H54 (cell line): ENCODE results near the gene DPCD.

Experiments used
- DNase-seq: peaks from one replicate; pipeline ENCODE4 v3.0.0; 2011; ENCODE audit warnings: low spot score, mixed read lengths; ENCODE audit not compliant: insufficient read length
- FAIRE-seq: peaks from 3 replicates; lab custom pipeline; 2011; peaks lifted over from hg19 to GRCh38; lab: Jason Lieb, UNC
- POLR2A ChIP-seq: IDR thresholded peaks from 2 replicates; pipeline ENCODE4 v1.6.1; 2011; ENCODE audit warnings: low read depth, mild to moderate bottlenecking, low read length

DPCD gene

GRCh38 chr10:101614663-101615524, 26.8 kb downstream of the DPCD start:
- TF ChIP-seq POLR2A: no peak
- FAIRE-seq (no peak), DNase-seq (no peak)

GRCh38 chr10:101615525-101616116, 27.5 kb downstream of the DPCD start:
- TF ChIP-seq POLR2A: no peak
- FAIRE-seq: no peak

DNA sequence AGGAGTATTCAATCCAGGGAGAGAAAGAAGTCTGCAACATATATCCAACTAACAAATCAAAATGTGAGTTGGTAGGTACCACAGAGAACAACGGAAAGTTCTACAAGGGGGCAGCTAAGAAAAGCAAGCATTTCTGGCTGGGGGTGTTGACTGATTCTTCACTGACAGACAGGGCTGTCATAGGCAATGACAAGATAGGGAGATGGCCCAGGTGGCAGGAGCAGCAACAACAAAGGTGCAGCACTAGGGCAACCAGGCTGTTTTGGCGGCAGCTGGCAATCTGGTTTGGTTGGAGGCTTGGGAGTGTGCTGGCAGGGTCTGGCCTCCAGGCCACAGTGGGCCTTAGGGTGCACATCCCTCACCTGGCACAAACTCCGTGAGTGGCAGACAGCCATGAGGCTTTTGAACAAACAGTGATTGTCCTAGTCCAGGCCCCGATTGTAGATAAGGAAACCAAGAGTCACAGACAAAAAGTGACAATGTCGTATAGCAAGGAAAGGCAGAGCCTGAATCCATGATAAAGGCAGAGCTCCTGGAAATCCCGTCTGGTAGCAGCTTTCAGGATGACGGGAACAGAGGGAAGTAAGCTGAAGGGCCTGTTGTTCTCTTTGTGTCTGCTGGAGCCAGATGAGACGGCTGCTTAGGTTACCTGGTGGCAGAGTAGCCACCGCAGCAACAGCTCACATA, 28.4 kb downstream of the DPCD start:
- FAIRE-seq: no peak
- no peak for TF ChIP-seq POLR2A

More at GRCh38 chr10:101615525-101616116, 27.5 kb downstream of the DPCD start:
- DNase-seq: no peak

GRCh38 chr10:101617102-101617823, 29.1 kb downstream of the DPCD start:
- TF ChIP-seq POLR2A: no peak
- DNase-seq: no peak
- FAIRE-seq: no peak

More for the DNA sequence above, 28.4 kb downstream of the DPCD start:
- no peak for DNase-seq

GRCh38 chr10:101617824-101618568, 29.9 kb downstream of the DPCD start:
- no peak for FAIRE-seq
- DNase-seq: no peak
- TF ChIP-seq POLR2A: no peak

DNA sequence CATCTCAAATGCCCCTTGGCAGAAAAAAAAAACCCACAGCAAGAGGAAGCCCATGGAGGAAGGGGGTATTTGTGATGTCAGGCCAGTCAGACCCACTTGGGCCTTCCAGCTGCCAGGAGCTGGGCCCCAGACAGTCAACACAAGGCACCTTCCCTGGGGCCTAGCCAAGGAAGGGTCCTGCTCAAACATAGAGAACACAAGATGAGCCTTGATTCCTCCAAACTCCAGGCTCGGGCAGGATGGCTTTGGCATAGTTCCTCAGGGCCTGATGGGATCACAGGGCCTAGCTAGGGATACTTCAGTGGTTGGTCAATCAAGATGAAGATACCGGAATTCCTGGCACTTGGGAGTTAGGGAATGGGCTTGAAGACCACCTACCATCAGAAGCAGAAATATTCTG, 30.8 kb downstream of the DPCD start:
- TF ChIP-seq POLR2A: no peak
- no peak for DNase-seq
- FAIRE-seq: no peak

DNA sequence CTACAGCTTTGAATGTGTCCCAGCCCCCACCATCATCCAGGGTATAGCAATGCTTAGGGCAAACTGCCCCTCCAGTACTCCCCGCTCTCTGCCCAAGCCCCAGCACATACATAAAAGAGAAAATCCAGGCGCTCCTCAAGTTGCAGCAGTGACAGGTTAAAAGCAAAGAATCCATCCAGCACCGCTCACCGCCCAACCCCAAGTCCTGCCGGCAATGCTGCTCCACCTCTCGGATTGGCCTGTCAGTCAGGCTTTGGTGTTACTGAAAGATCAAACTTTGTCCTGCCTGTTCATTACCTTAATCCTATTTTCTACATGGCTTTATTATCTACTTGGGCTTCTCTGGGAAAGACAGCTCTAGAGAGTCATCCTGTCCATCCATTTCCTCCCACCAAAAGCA, 31.9 kb downstream of the DPCD start:
- no peak for DNase-seq
- no peak for FAIRE-seq
- no peak for TF ChIP-seq POLR2A

DNA sequence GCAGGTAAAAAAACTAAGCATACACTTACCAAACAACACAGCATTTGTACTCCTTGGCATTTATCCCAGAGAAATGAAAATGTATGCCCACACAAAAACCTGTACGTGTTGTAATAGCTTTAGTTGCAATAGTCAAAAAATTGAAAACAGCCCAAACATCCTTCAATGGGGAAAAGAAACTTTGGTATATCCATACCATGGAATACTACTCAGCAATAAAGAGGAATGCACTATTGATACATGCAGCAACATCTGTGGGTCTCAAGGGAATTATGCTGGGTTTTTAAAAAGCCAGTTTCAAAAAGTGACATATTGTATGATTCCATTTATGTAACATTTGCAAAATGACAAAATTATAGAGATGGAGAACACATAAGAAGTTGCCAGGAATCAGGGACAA, 35.4 kb downstream of the DPCD start:
- TF ChIP-seq POLR2A: no peak
- no peak for DNase-seq
- FAIRE-seq: no peak

- no peak for TF ChIP-seq POLR2A
- FAIRE-seq (no peak), DNase-seq (no peak)
Observed at GRCh38 chr10:101624526-101625102, 36.5 kb downstream of the DPCD start.

DNA sequence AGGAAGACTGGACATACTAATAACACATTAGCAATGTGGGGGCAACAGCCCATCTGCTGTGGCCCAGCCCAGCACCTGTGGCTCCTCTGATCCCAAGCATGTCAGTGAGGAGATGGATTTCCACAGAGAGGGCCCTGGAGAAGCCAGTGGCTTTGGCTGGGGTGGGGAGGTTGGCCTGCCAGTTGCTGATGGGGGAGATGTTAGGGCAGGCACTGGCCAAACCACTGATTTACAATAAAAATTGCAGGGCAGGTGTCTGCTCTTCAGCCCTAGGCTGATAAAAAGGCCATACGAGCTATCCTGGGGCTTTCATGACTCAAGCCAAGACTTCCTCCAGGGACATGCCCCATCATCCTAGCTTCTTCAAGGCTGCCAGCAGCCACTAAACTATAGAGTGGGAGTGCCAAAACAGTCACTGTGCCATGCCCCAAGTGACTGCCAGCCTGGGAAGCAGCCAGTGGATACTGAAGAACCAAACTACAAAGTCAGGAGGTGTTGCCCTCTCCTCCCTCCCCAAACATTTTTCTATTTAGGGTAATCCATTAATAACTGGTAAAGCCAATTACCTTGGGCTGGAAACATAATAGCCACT, 37.8 kb downstream of the DPCD start:
- FAIRE-seq: no peak
- no peak for TF ChIP-seq POLR2A
- DNase-seq: no peak

DNA sequence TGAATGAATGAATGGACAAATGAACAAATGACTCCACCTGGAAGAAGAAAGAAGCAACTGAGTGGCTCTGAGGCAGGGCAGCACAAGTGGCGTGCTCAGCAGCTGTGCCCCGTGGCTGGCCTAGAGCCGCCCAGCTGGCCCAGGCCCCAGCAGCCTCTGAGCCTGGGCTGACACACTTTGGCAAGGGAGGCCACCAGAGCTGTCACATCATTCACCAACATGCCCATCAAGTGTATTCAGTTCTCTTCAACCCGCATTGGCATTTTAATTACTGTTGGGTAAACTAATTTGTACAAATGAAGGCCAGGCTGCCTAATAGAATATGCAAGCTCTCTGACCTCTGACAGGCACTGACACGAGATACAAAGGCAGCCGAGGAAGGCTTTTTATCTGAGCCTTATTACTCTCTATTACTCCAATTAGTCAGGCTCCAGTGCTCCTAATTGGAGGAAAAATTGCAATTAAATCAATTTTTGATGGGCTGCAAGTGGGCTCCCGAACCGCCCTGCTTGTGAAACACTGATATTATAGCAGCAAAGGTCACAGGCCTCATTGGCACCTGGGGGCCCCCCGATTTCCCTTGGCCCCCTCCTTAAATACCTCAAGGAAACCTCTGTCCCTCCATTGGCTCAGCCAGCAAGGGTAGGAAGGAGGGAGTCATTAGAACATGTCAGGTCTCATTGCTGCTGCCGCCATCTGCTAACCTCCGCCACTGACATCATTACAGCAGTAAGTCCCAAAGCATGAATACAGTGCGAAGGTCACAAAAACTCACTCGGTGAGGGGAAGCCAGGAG, 41.9 kb downstream of the DPCD start:
- DNase-seq (no peak), FAIRE-seq (no peak)

GRCh38 chr10:101630633-101630920, 42.5 kb downstream of the DPCD start:
- DNase-seq: no peak
- TF ChIP-seq POLR2A: no peak
- no peak for FAIRE-seq

More for the DNA sequence above, 41.9 kb downstream of the DPCD start:
- TF ChIP-seq POLR2A: no peak
